IPS-NIHi7 (cell line): Measurements from ENCODE around the gene CDK2AP2.

Experiments used
- DNase-seq: peaks from one replicate; pipeline ENCODE4 v3.0.0; 2012; ENCODE audit warnings: mixed read lengths; ENCODE audit errors: extremely low spot score

CDK2AP2 gene

GRCh38 chr11:67503119-67504004, 4.6 kb downstream of the CDK2AP2 start:
- DNase-seq = no peak

GRCh38 chr11:67502328-67502979, 5.5 kb downstream of the CDK2AP2 start:
- no peak for DNase-seq

GRCh38 chr11:67501854-67502253, 6.1 kb downstream of the CDK2AP2 start:
- no peak for DNase-seq

GRCh38 chr11:67500831-67501715, 6.9 kb downstream of the CDK2AP2 start:
- DNase-seq = no peak

GRCh38 chr11:67500484-67500821, 7.5 kb downstream of the CDK2AP2 start:
- DNase-seq = no peak

GRCh38 chr11:67499808-67500483, 8.0 kb downstream of the CDK2AP2 start:
- no peak for DNase-seq

- no peak for DNase-seq
Measured at GRCh38 chr11:67498544-67498972, 9.4 kb downstream of the CDK2AP2 start.

- no peak for DNase-seq
Measured at GRCh38 chr11:67497656-67498291, 10.2 kb downstream of the CDK2AP2 start.

GRCh38 chr11:67496113-67496512, 11.8 kb downstream of the CDK2AP2 start:
- DNase-seq = no peak

- DNase-seq = no peak
Measured at GRCh38 chr11:67495234-67496005, 12.5 kb downstream of the CDK2AP2 start.

- DNase-seq = peak; percentile 43
Measured at GRCh38 chr11:67494371-67495233, 13.4 kb downstream of the CDK2AP2 start.

- no peak for DNase-seq
Measured at GRCh38 chr11:67493548-67494370, 14.2 kb downstream of the CDK2AP2 start.

- peak; percentile 72 for DNase-seq
Measured at GRCh38 chr11:67492801-67493547, 15.0 kb downstream of the CDK2AP2 start.

GRCh38 chr11:67492069-67492727, 15.8 kb downstream of the CDK2AP2 start:
- no peak for DNase-seq

- no peak for DNase-seq
Measured at GRCh38 chr11:67491276-67492068, 16.5 kb downstream of the CDK2AP2 start.

- no peak for DNase-seq
Measured at GRCh38 chr11:67490727-67491065, 17.3 kb downstream of the CDK2AP2 start.
